Choroid plexus epithelial cell (primary cell): ENCODE measurements around the gene CISTR.
A peak's percentile ranks its signal among the peaks of the same experiment; 100 is the strongest.

ENCODE experiments used
- DNase-seq: peaks from one replicate; pipeline ENCODE4 v3.0.0-alpha.2; 2010; ENCODE audit warnings: low read depth
- H3K4me3 ChIP-seq: 2 replicates; pipeline ENCODE4 v1.5.1; 2011; ENCODE audit warnings: low read depth, mild to moderate bottlenecking, control low read depth, low read length, moderate library complexity
- CTCF ChIP-seq: conservative IDR thresholded peaks from 2 replicates; pipeline ENCODE4 v1.5.1; 2011; ENCODE audit warnings: low read depth, mild to moderate bottlenecking, control low read depth, inconsistent platforms, low read length, moderate library complexity

The CISTR gene

GRCh38 chr12:53777412-53777811 lies 25.6 kb upstream of the CISTR start:
- DNase-seq: no peak
- TF ChIP-seq CTCF: no peak
- no peak overlapping the region for H3K4me3 ChIP-seq

- TF ChIP-seq CTCF: no peak
- no peak for DNase-seq
- no peak overlapping the region for H3K4me3 ChIP-seq
Observed at GRCh38 chr12:53776872-53777271, 25.1 kb upstream of the CISTR start.

GRCh38 chr12:53775478-53776145 lies 23.8 kb upstream of the CISTR start:
- H3K4me3 ChIP-seq: no peak overlapping the region
- DNase-seq: no peak
- no peak for TF ChIP-seq CTCF

GRCh38 chr12:53770281-53770680 lies 18.5 kb upstream of the CISTR start:
- no peak overlapping the region for H3K4me3 ChIP-seq
- TF ChIP-seq CTCF: no peak
- peak; percentile 89 for DNase-seq

- no peak for TF ChIP-seq CTCF
- no peak for DNase-seq
- no peak overlapping the region for H3K4me3 ChIP-seq
Observed at GRCh38 chr12:53768976-53769375, 17.2 kb upstream of the CISTR start.

GRCh38 chr12:53766881-53767280 lies 15.1 kb upstream of the CISTR start:
- peak; percentile 51 for DNase-seq
- no peak for TF ChIP-seq CTCF
- H3K4me3 ChIP-seq: no peak overlapping the region

- H3K4me3 ChIP-seq: no peak overlapping the region
- DNase-seq: no peak
- no peak for TF ChIP-seq CTCF
Observed at GRCh38 chr12:53765891-53766290, 14.1 kb upstream of the CISTR start.
